Heart left ventricle (tissue), 13 donors: ENCODE measurements around the gene FERMT3.

Source experiments
- CTCF ChIP-seq, 12 donors: fragments of 200-600 bp; sonication (generic) in 4 of 12; IDR thresholded peaks; one replicate each; pipeline versions ENCODE4 v1.5.0 to v1.8.0; 2018 to 2022; ENCODE audit warnings: antibody characterized with exemption in 12 of 12, mild to moderate bottlenecking in 5 of 12
- POLR2A ChIP-seq, 2 donors: fragments of 450-650 bp; IDR thresholded peaks; one replicate each; pipeline ENCODE4 v1.6.1; 2017; ENCODE audit warnings: antibody characterized with exemption in 2 of 2, mild to moderate bottlenecking in 2 of 2, moderate library complexity in 2 of 2
- donor health status: ischemic (EF 13 %, LVEDD 7.1; RV severe dilation, severe dysfunction).
- donor health status: DM: no; HTN: yes; CAD: no.
- donor health status: DM: no; HTN: no; CAD: no.
- donor health status: ischemic (EF 25% LVEDD 6.9; RV normal size, moderate dysfunction).
- donor health status: ischemic (EF 25% LVEDD 5.7; RV mildly dilated, moderate dysfunction).
- donor health status: ischemic (EF 35%, LVEDD 5.7; RV mildly dilated, moderate dysfunction).
- donor health status: nonischemic (EF 11% LVEDD 7.7; RV severe dilation, severe dysfunction).
- donor health status: DM: yes; HTN: yes; CAD: no.
- donor health status: PGD.
- donor health status: ischemic (EF 29% LVEDD 5.4; RV normal size, mild dysfunction).
- donor health status: nonischemic (EF 23%, LVEDD 6.1; RV moderate dilation, normal function).

GRCh38 chr11:64245797-64246620 is 39.5 kb downstream of the FERMT3 start:
- peak in 1 of 2 donors; percentile 11 for TF ChIP-seq POLR2A (IDR thresholded peaks at IDR 0.05)
- no peak for TF ChIP-seq CTCF (IDR thresholded peaks at IDR 0.05)
